Measurements from ENCODE around the gene CHRNB4. TPM values are rescaled to one million over a fixed set of nuclear protein-coding genes. Genes with fewer than 3 reads are reported as not detected.

CHRNB4 gene
- total RNA-seq, 1 donor from 2014 or later, result 71.6 TPM

- Mint-ChIP-seq H3K27ac (ENCODE audit: unreplicated experiment) (no peak overlapping the region), H3K4me1 (ENCODE audit: low read depth, unreplicated experiment) (peaks cover 15% of the 10 kb centered on the region), H3K27me3 (ENCODE audit: unreplicated experiment) (peaks cover 21% of the 10 kb centered on the region), H3K36me3 (ENCODE audit: unreplicated experiment) (peaks cover 19% of the 10 kb centered on the region), H3K4me3 (ENCODE audit: unreplicated experiment) (no peak overlapping the region), H3K9me3 (ENCODE audit: unreplicated experiment) (peaks cover 10% of the 10 kb centered on the region)
- no peak for DNase-seq
- TF ChIP-seq, protein P1, sequence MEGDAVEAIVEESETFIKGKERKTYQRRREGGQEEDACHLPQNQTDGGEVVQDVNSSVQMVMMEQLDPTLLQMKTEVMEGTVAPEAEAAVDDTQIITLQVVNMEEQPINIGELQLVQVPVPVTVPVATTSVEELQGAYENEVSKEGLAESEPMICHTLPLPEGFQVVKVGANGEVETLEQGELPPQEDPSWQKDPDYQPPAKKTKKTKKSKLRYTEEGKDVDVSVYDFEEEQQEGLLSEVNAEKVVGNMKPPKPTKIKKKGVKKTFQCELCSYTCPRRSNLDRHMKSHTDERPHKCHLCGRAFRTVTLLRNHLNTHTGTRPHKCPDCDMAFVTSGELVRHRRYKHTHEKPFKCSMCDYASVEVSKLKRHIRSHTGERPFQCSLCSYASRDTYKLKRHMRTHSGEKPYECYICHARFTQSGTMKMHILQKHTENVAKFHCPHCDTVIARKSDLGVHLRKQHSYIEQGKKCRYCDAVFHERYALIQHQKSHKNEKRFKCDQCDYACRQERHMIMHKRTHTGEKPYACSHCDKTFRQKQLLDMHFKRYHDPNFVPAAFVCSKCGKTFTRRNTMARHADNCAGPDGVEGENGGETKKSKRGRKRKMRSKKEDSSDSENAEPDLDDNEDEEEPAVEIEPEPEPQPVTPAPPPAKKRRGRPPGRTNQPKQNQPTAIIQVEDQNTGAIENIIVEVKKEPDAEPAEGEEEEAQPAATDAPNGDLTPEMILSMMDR (IDR thresholded peaks at IDR 0.05; ENCODE audit: partially characterized antibody, unreplicated experiment), result no peak
Measured at GRCh38 chr15:78625606-78626280, 15.3 kb downstream of the CHRNB4 start.

DNA sequence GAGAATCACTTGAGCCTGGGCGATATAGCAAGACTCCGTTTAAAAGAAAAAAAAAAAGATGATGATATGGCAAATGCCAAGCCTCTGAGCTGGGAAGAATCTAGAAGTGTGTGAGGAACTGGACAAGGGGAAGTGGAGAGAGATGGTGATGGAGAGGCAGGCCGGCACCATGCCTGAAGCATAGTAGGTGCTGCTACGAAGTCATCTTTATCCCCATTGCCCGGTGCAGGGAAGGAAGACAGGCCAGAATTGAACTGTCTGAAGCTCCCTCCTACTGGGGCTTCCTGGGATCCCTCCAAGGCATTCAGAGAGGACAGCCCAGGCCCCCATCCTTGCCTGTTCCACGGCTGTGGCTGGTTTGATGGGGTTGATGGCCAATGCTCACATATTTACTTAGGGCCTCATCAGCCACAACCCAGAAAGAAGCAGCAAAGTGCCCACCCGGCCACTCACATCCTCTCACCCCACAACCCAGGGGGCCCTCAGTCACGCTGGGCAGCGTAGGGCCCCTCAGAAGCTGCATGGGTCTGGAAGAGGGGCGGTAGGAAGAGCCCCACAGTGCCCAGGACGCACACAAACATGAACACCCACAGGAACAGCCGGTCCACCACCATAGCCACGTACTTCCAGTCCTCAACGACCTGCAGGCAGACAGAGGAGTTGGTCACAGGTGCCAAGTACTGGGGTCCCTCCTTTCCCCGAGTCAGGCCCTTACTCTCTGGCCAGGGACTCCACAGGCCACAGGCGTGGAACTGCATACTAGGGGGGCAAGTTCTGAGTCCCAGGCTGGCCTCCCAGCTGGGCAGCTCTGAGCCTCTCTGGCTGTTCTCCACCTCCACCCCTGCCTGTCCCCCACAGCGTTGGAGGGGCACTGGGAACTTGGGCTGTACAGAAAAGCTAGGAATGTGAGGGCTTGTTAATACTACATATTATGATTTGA, 16.1 kb downstream of the CHRNB4 start:
- peaks cover 21% of the 10 kb centered on the region for H3K27me3 Mint-ChIP-seq (ENCODE audit: unreplicated experiment)
- peaks cover 10% of the 10 kb centered on the region for H3K9me3 Mint-ChIP-seq (ENCODE audit: unreplicated experiment)
- H3K27ac Mint-ChIP-seq (ENCODE audit: unreplicated experiment), result no peak overlapping the region
- no peak overlapping the region for H3K4me3 Mint-ChIP-seq (ENCODE audit: unreplicated experiment)
- no peak for DNase-seq
- peaks cover 15% of the 10 kb centered on the region for H3K4me1 Mint-ChIP-seq (ENCODE audit: low read depth, unreplicated experiment)
- TF ChIP-seq, protein P1 (IDR thresholded peaks at IDR 0.05; ENCODE audit: partially characterized antibody, unreplicated experiment), result no peak
- H3K36me3 Mint-ChIP-seq (ENCODE audit: unreplicated experiment), result peaks cover 18% of the 10 kb centered on the region

- Mint-ChIP-seq H3K27me3 (ENCODE audit: unreplicated experiment) (peaks cover 21% of the 10 kb centered on the region), H3K4me3 (ENCODE audit: unreplicated experiment) (no peak overlapping the region), H3K36me3 (ENCODE audit: unreplicated experiment) (peaks cover 9% of the 10 kb centered on the region), H3K9me3 (ENCODE audit: unreplicated experiment) (peaks cover 13% of the 10 kb centered on the region), H3K27ac (ENCODE audit: unreplicated experiment) (no peak overlapping the region), H3K4me1 (ENCODE audit: low read depth, unreplicated experiment) (peaks cover 15% of the 10 kb centered on the region)
- no peak for DNase-seq
- TF ChIP-seq, protein P1 (IDR thresholded peaks at IDR 0.05; ENCODE audit: partially characterized antibody, unreplicated experiment), result no peak
Measured at GRCh38 chr15:78623786-78624497, 17.1 kb downstream of the CHRNB4 start.

- TF ChIP-seq, protein P1 (IDR thresholded peaks at IDR 0.05; ENCODE audit: partially characterized antibody, unreplicated experiment), result no peak
- Mint-ChIP-seq H3K9me3 (ENCODE audit: unreplicated experiment) (peaks cover 22% of the 10 kb centered on the region), H3K4me3 (ENCODE audit: unreplicated experiment) (peak overlapping the region; percentile 84), H3K4me1 (ENCODE audit: low read depth, unreplicated experiment) (peaks cover 25% of the 10 kb centered on the region), H3K27me3 (ENCODE audit: unreplicated experiment) (peaks cover 30% of the 10 kb centered on the region), H3K36me3 (ENCODE audit: unreplicated experiment) (peaks cover 5% of the 10 kb centered on the region), H3K27ac (ENCODE audit: unreplicated experiment) (no peak overlapping the region)
- no peak for DNase-seq
Measured at GRCh38 chr15:78621810-78622402, 19.1 kb downstream of the CHRNB4 start.
